Epithelial cell of alveolus of lung (primary cell): ENCODE measurements around the gene HSD17B1. TPM values are rescaled to one million over a fixed set of nuclear protein-coding genes. Genes with fewer than 3 reads are reported as not detected.

Experiments used
- total RNA-seq: library from RNA; depleted of rRNA; stranded (reverse); fragments of >200 nt; gene quantifications from 2 replicates; pipeline ENCODE4 v1.2.1, GENCODE V29; 2015

HSD17B1 gene, protein sequence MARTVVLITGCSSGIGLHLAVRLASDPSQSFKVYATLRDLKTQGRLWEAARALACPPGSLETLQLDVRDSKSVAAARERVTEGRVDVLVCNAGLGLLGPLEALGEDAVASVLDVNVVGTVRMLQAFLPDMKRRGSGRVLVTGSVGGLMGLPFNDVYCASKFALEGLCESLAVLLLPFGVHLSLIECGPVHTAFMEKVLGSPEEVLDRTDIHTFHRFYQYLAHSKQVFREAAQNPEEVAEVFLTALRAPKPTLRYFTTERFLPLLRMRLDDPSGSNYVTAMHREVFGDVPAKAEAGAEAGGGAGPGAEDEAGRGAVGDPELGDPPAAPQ
- 0.48 and 11.4 TPM in 2 replicates for total RNA-seq

DNA sequence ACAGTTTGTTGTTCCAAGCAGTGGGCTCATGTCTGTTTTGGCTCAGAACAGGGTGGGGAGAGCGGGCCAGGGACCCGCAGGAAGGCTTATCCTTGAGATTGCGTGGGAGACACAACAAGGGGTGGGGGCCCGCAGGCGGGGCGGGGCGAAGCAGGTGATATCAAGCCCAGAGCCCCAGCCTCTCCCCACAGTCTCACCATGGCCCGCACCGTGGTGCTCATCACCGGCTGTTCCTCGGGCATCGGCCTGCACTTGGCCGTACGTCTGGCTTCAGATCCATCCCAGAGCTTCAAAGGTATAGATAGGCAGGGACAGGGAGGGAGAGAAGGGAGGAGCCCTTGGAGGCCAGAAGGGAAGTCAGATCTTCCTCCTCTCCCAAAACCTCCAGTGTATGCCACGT, at the start of gene HSD17B1:
HSD17B1 (plus strand) TSS at position 188 of the 400 bp plus-strand sequence; CDS start at position 199, 11 bp downstream.

DNA sequence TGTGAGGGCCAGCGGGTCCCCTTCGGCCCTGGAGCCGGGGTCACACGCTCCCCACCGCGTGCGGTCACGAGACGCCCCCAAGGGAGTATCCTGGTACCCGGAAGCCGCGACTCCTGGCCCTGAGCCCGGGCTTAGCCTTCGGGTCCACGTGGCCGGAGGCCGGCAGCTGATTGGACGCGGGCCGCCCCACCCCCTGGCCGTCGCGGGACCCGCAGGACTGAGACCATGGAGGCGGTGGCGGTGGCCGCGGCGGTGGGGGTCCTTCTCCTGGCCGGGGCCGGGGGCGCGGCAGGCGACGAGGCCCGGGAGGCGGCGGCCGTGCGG, 16.7 kb upstream of the HSD17B1 start, which contains the start of gene NAGLU:
NAGLU (plus strand) TSS at position 194 of the 324 bp plus-strand sequence; CDS start at position 226, 32 bp downstream.

DNA sequence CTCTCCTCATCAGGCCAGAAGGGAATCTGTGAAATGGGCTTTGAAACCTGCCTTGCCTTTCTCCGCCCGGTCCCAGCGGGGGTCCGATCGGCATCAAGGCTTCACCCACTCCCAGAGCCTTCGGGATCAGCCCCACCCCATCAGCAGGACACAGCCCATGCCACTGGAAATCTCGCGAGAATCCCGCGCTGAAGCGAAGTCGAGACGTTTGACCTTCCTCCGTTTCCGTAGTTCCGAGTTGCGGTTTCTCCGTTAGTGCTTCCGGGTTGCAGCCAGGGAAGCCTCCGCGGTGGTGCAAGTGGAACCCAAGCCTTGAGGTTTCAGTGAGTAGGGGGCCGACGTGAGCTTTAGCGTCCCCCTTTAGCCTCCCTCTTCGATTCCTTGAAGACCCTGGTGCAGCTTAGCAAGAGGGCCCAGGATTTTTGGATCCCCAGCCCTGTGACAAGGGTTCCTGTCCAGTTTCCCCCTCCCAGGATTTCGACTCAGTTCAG, 9.2 kb downstream of the HSD17B1 start, which contains the start of gene COASY:
COASY (plus strand) TSS at position 252 of the 491 bp plus-strand sequence. CDS start 475 bp downstream, outside the sequence.

DNA sequence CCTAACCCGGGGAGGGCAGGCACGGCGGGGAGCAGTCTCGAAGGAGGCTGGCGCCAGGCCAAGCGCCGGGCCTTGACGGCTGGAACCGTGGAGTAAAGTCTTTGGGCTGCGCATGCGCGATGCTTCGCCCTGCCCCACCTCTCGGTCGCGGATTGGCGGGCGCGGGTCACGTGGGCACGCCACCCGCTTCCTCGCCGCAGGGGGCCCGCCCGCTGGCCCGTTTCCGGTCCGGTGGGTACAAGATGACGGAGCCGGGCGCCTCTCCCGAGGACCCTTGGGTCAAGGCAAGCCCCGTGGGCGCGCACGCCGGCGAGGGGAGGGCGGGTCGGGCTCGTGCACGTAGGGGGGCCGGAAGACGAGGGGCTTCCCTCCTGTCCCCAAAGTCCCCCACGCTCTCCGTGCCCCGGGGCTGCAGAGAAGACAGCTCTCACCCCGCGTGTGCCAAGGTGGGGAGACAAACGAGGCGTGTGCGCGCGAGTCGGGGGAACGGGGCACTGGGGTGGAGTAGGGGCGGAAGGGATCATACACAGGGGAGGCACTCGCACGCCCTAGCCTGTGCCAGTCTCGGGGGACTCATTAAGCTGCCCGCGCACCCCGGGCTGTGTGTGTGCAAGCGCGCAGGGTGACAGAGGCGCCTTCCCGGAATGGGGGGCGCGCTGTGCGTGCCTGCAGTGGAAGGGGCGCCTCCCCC, 14.3 kb downstream of the HSD17B1 start, which contains the start of gene MLX:
MLX (plus strand) TSS at position 218 of the 691 bp plus-strand sequence; CDS start at position 243, 25 bp downstream.

DNA sequence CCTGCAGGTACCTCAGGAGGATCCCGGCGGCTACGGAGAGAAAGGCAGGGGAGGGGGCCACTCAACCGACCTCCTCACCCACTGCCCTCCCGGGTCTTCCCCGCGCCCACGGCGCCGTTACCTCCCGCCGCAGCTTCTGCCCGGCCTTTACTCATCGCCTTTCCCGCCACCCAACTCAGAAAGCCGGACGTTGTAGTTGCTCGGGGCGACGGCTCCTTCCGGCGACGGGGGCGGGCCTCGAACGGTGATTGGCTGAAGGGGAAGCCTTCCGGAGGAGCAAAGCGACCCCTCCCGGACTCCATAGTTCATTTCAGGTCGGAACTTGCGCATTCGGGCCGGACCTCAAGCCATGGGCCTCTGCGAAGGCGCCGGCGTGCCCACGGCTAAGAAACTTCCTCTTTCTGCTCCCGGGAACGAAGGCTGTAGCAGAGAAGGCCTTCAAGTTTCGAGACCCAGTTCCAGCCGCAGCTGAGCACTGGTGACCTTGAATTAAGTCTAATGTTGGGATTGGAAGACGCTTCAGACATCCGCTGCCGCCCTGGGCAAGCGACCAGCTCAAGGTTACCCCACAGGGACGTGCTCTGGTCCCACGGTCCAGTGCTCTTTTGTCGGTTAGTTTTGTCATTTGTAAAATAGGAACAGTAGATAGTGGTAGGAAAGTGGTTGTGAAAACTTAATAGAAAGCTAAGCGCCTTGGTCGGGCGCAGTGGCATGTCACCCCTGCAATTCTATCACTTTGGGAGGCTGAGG, 25.0 kb downstream of the HSD17B1 start, which contains the start of gene PSMC3IP:
PSMC3IP (minus strand) TSS at position 198 of the 750 bp plus-strand sequence; CDS start at position 155, 43 bp downstream.

Other genes starting within 250 kb of the HSD17B1 start
- gene STAT3, start 164.5 kb upstream of the HSD17B1 start, total RNA-seq: 55.2 and 107 TPM in 2 replicates
- gene CAVIN1, start 129.7 kb upstream of the HSD17B1 start, total RNA-seq: 235 and 444 TPM in 2 replicates
- 29.3 and 37.4 TPM in 2 replicates for gene ATP6V0A1, start 94.0 kb upstream of the HSD17B1 start, total RNA-seq
- 55.0 and 60.8 TPM in 2 replicates for gene NAGLU, start 16.7 kb upstream of the HSD17B1 start, total RNA-seq
- gene COASY, start 9.2 kb downstream of the HSD17B1 start, total RNA-seq: 31.4 and 41.8 TPM in 2 replicates
- gene MLX, start 14.2 kb downstream of the HSD17B1 start, total RNA-seq: 27.5 and 31.4 TPM in 2 replicates
- 5.5 and 7.6 TPM in 2 replicates for gene PSMC3IP, start 24.8 kb downstream of the HSD17B1 start, total RNA-seq
- gene RETREG3, start 56.5 kb downstream of the HSD17B1 start, total RNA-seq: 46.6 and 52.0 TPM in 2 replicates
- 35.1 and 68.0 TPM in 2 replicates for gene TUBG1, start 56.8 kb downstream of the HSD17B1 start, total RNA-seq
- 5.0 and 24.8 TPM in 2 replicates for gene TUBG2, start 106.4 kb downstream of the HSD17B1 start, total RNA-seq
- gene PLEKHH3, start 124.1 kb downstream of the HSD17B1 start, total RNA-seq: 10.2 and 30.8 TPM in 2 replicates
- gene CCR10, start 128.9 kb downstream of the HSD17B1 start, total RNA-seq: 2.0 and 3.0 TPM in 2 replicates
- 18.4 and 37.0 TPM in 2 replicates for gene CNTNAP1, start 129.6 kb downstream of the HSD17B1 start, total RNA-seq
- gene EZH1, start 192.1 kb downstream of the HSD17B1 start, total RNA-seq: 5.3 and 8.7 TPM in 2 replicates
- gene RAMP2, start 208.3 kb downstream of the HSD17B1 start, total RNA-seq: 0.78 TPM in 1 of 2 replicates, not detected in the other
- 89.2 and 114 TPM in 2 replicates for gene VPS25, start 220.5 kb downstream of the HSD17B1 start, total RNA-seq
- 0.32 and 0.39 TPM in 2 replicates for gene WNK4, start 227.7 kb downstream of the HSD17B1 start, total RNA-seq
- gene COA3, start 245.8 kb downstream of the HSD17B1 start, total RNA-seq: 66.1 and 67.1 TPM in 2 replicates
- not detected in 2 replicates for gene CNTD1, start 245.9 kb downstream of the HSD17B1 start, total RNA-seq